Measurements from ENCODE around the gene ATP10A.

The ATP10A gene

DNA sequence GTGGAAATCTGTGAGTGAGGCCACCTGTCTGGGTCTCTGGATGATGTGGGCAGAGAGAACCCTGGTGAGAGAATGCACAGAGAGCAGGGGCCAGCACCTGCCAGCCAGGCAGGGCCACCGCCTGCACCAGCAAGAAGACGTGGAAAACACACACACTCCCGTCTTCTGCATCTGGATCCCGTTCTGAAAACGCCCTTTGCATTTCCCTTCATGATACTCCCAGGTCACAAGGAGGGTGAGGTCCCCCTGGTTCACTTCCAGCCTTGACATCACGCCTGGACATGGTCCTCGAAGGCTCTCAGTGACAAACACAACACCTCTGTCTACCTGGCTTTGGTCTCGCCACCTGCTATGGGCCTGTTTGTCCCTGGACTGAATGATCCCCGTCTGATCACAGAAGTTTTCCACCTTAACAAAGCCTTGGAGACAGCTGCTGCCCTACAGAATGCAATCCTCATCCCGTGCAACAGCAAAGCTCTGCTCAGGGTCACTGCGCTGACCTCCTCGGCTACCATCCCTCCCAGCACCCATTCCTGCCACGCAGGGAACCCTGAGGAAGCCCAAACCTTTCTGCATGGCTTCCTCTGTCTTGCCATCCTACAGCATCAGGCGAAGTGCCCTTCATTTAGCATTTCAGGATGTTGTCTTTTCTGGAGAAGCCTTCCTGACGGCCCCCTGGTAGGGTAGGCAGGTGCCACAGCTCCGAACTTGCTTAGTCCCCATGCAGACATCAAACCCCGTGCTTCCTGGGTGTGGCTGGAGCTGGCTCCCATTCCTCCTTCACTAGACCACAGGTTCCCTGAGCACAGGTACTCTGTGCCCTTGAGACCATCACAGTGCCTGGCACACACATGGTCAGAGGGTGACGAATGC, 122.5 kb downstream of the ATP10A start:
- Histone ChIP-seq H3K9me3 (ENCODE audit: control insufficient read depth, low read length) (no peaks in the 10 kb centered on the region), H3K4me1 (peaks cover 3% of the 10 kb centered on the region), H2AFZ (no peak overlapping the region), H3K9ac (no peak overlapping the region), H3K4me2 (ENCODE audit: low read length) (no peak overlapping the region), H3K79me2 (peaks cover 3% of the 10 kb centered on the region), H3K27ac (no peak overlapping the region), H3K4me3 (ENCODE audit: low read depth, low read length) (no peak overlapping the region), H3K36me3 (ENCODE audit: control insufficient read depth, insufficient read depth, low read length) (no peaks in the 10 kb centered on the region), H3K27me3 (ENCODE audit: control insufficient read depth, insufficient read depth, low read length) (no peaks in the 10 kb centered on the region)
- TF ChIP-seq, protein P1, sequence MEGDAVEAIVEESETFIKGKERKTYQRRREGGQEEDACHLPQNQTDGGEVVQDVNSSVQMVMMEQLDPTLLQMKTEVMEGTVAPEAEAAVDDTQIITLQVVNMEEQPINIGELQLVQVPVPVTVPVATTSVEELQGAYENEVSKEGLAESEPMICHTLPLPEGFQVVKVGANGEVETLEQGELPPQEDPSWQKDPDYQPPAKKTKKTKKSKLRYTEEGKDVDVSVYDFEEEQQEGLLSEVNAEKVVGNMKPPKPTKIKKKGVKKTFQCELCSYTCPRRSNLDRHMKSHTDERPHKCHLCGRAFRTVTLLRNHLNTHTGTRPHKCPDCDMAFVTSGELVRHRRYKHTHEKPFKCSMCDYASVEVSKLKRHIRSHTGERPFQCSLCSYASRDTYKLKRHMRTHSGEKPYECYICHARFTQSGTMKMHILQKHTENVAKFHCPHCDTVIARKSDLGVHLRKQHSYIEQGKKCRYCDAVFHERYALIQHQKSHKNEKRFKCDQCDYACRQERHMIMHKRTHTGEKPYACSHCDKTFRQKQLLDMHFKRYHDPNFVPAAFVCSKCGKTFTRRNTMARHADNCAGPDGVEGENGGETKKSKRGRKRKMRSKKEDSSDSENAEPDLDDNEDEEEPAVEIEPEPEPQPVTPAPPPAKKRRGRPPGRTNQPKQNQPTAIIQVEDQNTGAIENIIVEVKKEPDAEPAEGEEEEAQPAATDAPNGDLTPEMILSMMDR (IDR thresholded peaks at IDR 0.05), result no peak

DNA sequence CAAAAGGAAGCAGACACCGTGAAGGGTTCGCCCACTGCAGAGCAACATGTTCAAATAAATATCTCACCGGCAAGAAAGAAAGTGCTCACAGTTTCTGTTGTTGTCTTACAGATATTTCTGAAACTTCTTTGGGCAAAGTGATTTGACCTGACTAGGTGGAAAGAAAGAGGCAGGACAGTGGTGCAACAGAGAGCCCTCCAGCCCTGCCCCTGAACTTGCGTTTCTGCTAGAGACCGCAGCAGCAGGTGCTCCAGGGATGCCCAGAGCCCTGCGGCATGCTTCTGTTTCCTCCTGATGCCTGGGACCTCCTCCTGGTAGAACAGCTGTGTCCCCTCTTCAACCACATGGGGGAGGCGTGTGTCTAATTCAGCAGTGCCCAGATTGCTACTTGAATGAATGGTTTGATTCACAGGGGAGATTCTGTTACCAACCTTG, 123.4 kb downstream of the ATP10A start:
- no peaks in the 10 kb centered on the region for H3K27me3 ChIP-seq (ENCODE audit: control insufficient read depth, insufficient read depth, low read length)
- no peaks in the 10 kb centered on the region for H3K36me3 ChIP-seq (ENCODE audit: control insufficient read depth, insufficient read depth, low read length)
- no peak overlapping the region for H3K27ac ChIP-seq
- TF ChIP-seq, protein P1 (IDR thresholded peaks at IDR 0.05), result peak; percentile 15
- H3K4me2 ChIP-seq (ENCODE audit: low read length), result no peak overlapping the region
- H3K9me3 ChIP-seq (ENCODE audit: control insufficient read depth, low read length), result no peaks in the 10 kb centered on the region
- H2AFZ ChIP-seq, result no peak overlapping the region
- no peak overlapping the region for H3K9ac ChIP-seq
- H3K4me3 ChIP-seq (ENCODE audit: low read depth, low read length), result no peak overlapping the region
- H3K79me2 ChIP-seq, result no peaks in the 10 kb centered on the region
- H3K4me1 ChIP-seq, result peaks cover 3% of the 10 kb centered on the region

DNA sequence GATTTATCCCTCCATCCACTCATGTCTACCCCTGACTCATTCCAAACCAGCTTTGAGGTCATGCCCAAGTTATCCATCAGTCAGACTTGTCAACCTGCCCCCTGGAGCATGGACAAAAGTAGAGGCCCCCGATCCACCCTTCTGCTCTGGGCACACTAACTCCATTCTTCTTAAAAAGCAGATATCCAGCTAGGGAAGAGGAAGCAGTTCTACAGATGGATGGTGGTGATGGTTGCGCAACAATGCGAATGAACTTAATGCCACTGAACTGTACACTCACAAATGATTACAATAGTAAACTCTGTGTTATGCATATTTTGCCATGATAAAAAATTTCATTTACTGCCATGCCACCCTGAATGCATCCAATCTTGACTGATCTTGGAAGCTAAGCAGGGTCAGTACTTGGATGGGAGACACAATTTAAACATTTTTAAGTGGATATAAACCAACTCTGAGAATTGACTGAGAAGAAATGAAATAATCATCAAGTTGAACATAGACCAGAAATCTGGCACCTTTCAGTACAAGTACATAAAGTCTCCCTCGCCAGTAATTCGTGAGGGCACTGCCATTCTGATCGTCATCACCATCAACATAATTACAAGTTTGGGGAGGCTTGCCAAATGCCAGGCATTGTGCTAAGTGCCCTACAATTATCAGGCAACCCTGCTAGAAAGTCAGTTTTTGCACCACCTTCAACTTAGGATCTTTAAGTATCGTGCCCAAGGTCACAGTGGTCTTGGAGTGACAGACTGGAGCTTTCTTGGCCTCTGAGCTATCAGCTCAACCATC, 124.8 kb downstream of the ATP10A start:
- Histone ChIP-seq H3K4me1 (peaks cover 3% of the 10 kb centered on the region), H3K4me2 (ENCODE audit: low read length) (no peak overlapping the region), H3K27ac (peak overlapping the region; percentile 2), H2AFZ (no peak overlapping the region), H3K79me2 (no peaks in the 10 kb centered on the region), H3K27me3 (ENCODE audit: control insufficient read depth, insufficient read depth, low read length) (no peaks in the 10 kb centered on the region), H3K36me3 (ENCODE audit: control insufficient read depth, insufficient read depth, low read length) (no peaks in the 10 kb centered on the region), H3K9me3 (ENCODE audit: control insufficient read depth, low read length) (no peaks in the 10 kb centered on the region), H3K9ac (no peak overlapping the region), H3K4me3 (ENCODE audit: low read depth, low read length) (no peak overlapping the region)
- TF ChIP-seq, protein P1 (IDR thresholded peaks at IDR 0.05), result no peak

DNA sequence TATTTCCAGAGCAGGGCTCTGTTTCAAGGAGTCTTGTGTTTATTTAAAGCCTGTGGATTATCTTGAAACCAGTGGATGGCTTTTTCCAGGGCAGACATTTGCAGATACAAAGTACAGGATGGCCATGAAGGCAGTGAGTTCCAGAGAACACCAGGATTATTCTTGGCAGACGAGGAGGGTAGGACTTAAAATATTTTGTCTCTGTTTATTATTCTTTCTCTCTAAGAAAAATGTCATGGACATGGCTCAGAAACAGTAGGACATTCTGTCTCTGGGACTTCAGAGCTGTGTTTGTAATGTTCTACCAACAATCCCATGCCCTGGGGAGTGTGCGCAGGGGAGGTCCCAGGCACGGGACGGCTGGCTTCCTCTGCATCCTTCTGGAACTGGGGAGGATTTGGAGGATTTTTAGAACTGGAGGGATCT, 125.9 kb downstream of the ATP10A start:
- Histone ChIP-seq H2AFZ (no peak overlapping the region), H3K27me3 (ENCODE audit: control insufficient read depth, insufficient read depth, low read length) (no peaks in the 10 kb centered on the region), H3K36me3 (ENCODE audit: control insufficient read depth, insufficient read depth, low read length) (no peaks in the 10 kb centered on the region), H3K79me2 (no peaks in the 10 kb centered on the region), H3K4me1 (peaks cover 3% of the 10 kb centered on the region), H3K27ac (no peak overlapping the region), H3K9me3 (ENCODE audit: control insufficient read depth, low read length) (no peaks in the 10 kb centered on the region), H3K4me3 (ENCODE audit: low read depth, low read length) (no peak overlapping the region), H3K4me2 (ENCODE audit: low read length) (no peak overlapping the region), H3K9ac (no peak overlapping the region)
- TF ChIP-seq, protein P1 (IDR thresholded peaks at IDR 0.05), result no peak
